ENCODE data around the gene ZC2HC1C. TPM values are rescaled to one million over a fixed set of nuclear protein-coding genes. Genes with fewer than 3 reads are reported as not detected.
A peak's percentile ranks its signal among the peaks of the same experiment; 100 is the strongest.
"Not testable (repeated sequence)": the region's sequence is repeated elsewhere in the genome, so short reads cannot be mapped to it uniquely, and the experiment has no call there.

The ZC2HC1C gene
- total RNA-seq, 4 donors from 2014 or later = 5.3 to 13.1 (median 7.3) TPM

GRCh38 chr14:75125617-75126016 is 56.2 kb downstream of the ZC2HC1C start:
- peaks cover 0 to 18% of the 10 kb centered on the region in 2 donors for H3K36me3 ChIP-seq
- no peaks in the 10 kb centered on the region for H3K27me3 ChIP-seq
- no peaks in the 10 kb centered on the region for H3K9me3 ChIP-seq
- intact Hi-C loops (cut with DNase I; ENCODE audit: low total_unique reads) (no loop called here), in situ Hi-C loops (cut with MboI; ENCODE audit: low sequenced_read_pairs in 4 of 4) (loop anchor here in 2 of 4 donors (10.0 to 25.0 kb wide), 2 partner anchors 362 to 369 kb away; no protein-coding TSS in a partner anchor)
- DNase-seq (no peak), ATAC-seq (no peak)
- H3K27ac ChIP-seq = peak overlapping the region; percentile 93 to 98 (median 96)
- peaks cover 36 to 40% of the 10 kb centered on the region in 2 donors for H3K4me1 ChIP-seq
- no peak for TF ChIP-seq POLR2A (IDR thresholded peaks at IDR 0.05)
- TF ChIP-seq CTCF (IDR thresholded peaks at IDR 0.05 in 4 of 5, conservative IDR thresholded peaks at IDR 0.05 in 1 of 5) = no peak
- H3K4me3 ChIP-seq = peak overlapping the region; percentile 78 to 96 (median 86)

- no peak for ATAC-seq
- Histone ChIP-seq H3K4me3 (peak overlapping the region; percentile 78 to 96 (median 86)), H3K36me3 (peaks cover 0 to 15% of the 10 kb centered on the region in 2 donors), H3K4me1 (peaks cover 36 to 40% of the 10 kb centered on the region in 2 donors), H3K27me3 (no peaks in the 10 kb centered on the region), H3K9me3 (no peaks in the 10 kb centered on the region), H3K27ac (peak overlapping the region; percentile 93 to 98 (median 96))
- DNase-seq = no peak
- intact Hi-C loops (cut with DNase I; ENCODE audit: low total_unique reads) = no loop called here
- in situ Hi-C loops (cut with MboI; ENCODE audit: low sequenced_read_pairs in 4 of 4) = loop anchor here in 2 of 4 donors (10.0 to 25.0 kb wide), 2 partner anchors 361 to 369 kb away; no protein-coding TSS in a partner anchor
- TF ChIP-seq CTCF (IDR thresholded peaks at IDR 0.05 in 4 of 5, conservative IDR thresholded peaks at IDR 0.05 in 1 of 5) (no peak), POLR2A (IDR thresholded peaks at IDR 0.05) (no peak)
Observed at GRCh38 chr14:75126121-75126544, 56.7 kb downstream of the ZC2HC1C start.

GRCh38 chr14:75126679-75127473 is 57.4 kb downstream of the ZC2HC1C start, which contains the start of gene NEK9:
Gene NEK9, minus strand, starts transcription at chr14:75127048. Its CDS starts 127 bp downstream, at chr14:75126921.
- in situ Hi-C loops (cut with MboI; ENCODE audit: low sequenced_read_pairs in 4 of 4) = loop anchor here in 2 of 4 donors (10.0 to 25.0 kb wide), 2 partner anchors 360 to 368 kb away; no protein-coding TSS in a partner anchor
- intact Hi-C loops (cut with DNase I; ENCODE audit: low total_unique reads) = no loop called here

GRCh38 chr14:75127474-75127820 is 58.0 kb downstream of the ZC2HC1C start:
- H3K27me3 ChIP-seq; ATAC-seq; H3K9me3 ChIP-seq; intact Hi-C loops (cut with DNase I; ENCODE audit: low total_unique reads); DNase-seq: not testable (repeated sequence)
- H3K36me3 ChIP-seq = peaks cover 0 to 12% of the 10 kb centered on the region in 2 donors
- in situ Hi-C loops (cut with MboI; ENCODE audit: low sequenced_read_pairs in 4 of 4) = loop anchor here in 2 of 4 donors (10.0 to 25.0 kb wide), 2 partner anchors 360 to 367 kb away; no protein-coding TSS in a partner anchor
- peaks cover 36 to 40% of the 10 kb centered on the region in 2 donors for H3K4me1 ChIP-seq
- H3K4me3 ChIP-seq = peak overlapping the region; percentile 78 to 96 (median 86)
- peak overlapping the region; percentile 93 to 98 (median 96) for H3K27ac ChIP-seq

More at GRCh38 chr14:75126679-75127473, 57.4 kb downstream of the ZC2HC1C start, which contains the start of gene NEK9:
- Histone ChIP-seq H3K4me3 (peak within 1 kb of the TSS; percentile 78 to 96 (median 86)), H3K27me3 (no peaks in the 10 kb centered on the region), H3K36me3 (peaks cover 0 to 13% of the 10 kb centered on the region in 2 donors), H3K27ac (peak within 1 kb of the TSS; percentile 93 to 98 (median 96)), H3K4me1 (peaks cover 36 to 40% of the 10 kb centered on the region in 2 donors), H3K9me3 (no peaks in the 10 kb centered on the region)
- DNase-seq (peak; percentile 86 to 90), ATAC-seq (peak; percentile 95 to 98)
- TF ChIP-seq CTCF (IDR thresholded peaks at IDR 0.05 in 4 of 5, conservative IDR thresholded peaks at IDR 0.05 in 1 of 5) (no peak), POLR2A (IDR thresholded peaks at IDR 0.05) (peak; percentile 87 to 90)
